Esophagus muscularis mucosa (tissue), 3 donors: ENCODE measurements around the gene HBA2.

Experiments used
- POLR2A ChIP-seq: fragments of 450-650 bp; IDR thresholded peaks from one replicate; pipeline ENCODE4 v1.6.1; 2017; ENCODE audit warnings: antibody characterized with exemption, moderate library complexity, mild to moderate bottlenecking, low read depth
- TF ChIP-seq, protein P1 (sequence below), 3 experiments: fragments of 200-600 bp in 2 of 3; fragments of 450-650 bp in 1 of 3; sonication (generic) in 2 of 3; IDR thresholded peaks; one replicate each; pipeline ENCODE4 v1.5.1; 2017 to 2019; ENCODE audit warnings: antibody characterized with exemption in 3 of 3, mild to moderate bottlenecking in 2 of 3, moderate library complexity in 1 of 3

DNA sequence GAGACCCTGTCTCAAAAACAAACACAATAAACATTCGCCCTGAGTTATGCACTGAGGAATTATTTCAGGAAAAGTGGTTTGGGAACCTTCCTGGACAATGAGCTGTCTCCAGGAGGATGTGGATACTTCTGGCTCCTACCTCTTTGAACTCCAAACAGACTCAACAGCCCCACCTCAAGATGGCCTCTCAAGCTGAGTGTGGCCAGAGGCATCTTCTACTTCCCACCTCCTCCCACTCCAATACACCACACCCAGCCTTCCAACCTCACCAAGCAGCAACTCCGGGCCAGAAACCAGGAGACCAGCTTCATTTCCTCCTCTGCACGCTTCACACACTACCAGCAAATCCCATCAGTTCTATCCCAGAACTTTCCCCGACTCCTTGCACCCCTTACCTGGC is 19.2 kb downstream of the HBA2 start:
- TF ChIP-seq, protein P1, sequence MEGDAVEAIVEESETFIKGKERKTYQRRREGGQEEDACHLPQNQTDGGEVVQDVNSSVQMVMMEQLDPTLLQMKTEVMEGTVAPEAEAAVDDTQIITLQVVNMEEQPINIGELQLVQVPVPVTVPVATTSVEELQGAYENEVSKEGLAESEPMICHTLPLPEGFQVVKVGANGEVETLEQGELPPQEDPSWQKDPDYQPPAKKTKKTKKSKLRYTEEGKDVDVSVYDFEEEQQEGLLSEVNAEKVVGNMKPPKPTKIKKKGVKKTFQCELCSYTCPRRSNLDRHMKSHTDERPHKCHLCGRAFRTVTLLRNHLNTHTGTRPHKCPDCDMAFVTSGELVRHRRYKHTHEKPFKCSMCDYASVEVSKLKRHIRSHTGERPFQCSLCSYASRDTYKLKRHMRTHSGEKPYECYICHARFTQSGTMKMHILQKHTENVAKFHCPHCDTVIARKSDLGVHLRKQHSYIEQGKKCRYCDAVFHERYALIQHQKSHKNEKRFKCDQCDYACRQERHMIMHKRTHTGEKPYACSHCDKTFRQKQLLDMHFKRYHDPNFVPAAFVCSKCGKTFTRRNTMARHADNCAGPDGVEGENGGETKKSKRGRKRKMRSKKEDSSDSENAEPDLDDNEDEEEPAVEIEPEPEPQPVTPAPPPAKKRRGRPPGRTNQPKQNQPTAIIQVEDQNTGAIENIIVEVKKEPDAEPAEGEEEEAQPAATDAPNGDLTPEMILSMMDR (IDR thresholded peaks at IDR 0.05) = no peak
- no peak for TF ChIP-seq POLR2A
